HFF-Myc (cell line): ENCODE measurements around the gene FALEC.

Source experiments
- DNase-seq: peaks from one replicate; pipeline ENCODE4 v3.0.0-alpha.2; 2011; ENCODE audit warnings: low read depth; ENCODE audit errors: extremely low read depth
- H3K4me3 ChIP-seq: replicated peaks from 2 replicates; pipeline ENCODE4 v1.5.1; 2011; ENCODE audit warnings: low read depth, mild to moderate bottlenecking, control low read depth, low read length
- CTCF ChIP-seq: IDR thresholded peaks from 2 replicates; pipeline ENCODE4 v1.5.1; 2012; ENCODE audit warnings: mild to moderate bottlenecking, low read depth, low read length, control low read depth; ENCODE audit errors: missing control alignments

FALEC gene

GRCh38 chr1:150553392-150554085 lies 38.0 kb downstream of the FALEC start:
- no peak overlapping the region for H3K4me3 ChIP-seq
- no peak for DNase-seq

GRCh38 chr1:150554086-150554452 lies 38.5 kb downstream of the FALEC start:
- no peak overlapping the region for H3K4me3 ChIP-seq
- TF ChIP-seq CTCF: no peak
- DNase-seq: no peak

More at GRCh38 chr1:150553392-150554085, 38.0 kb downstream of the FALEC start:
- TF ChIP-seq CTCF: no peak

GRCh38 chr1:150555198-150555970 lies 39.8 kb downstream of the FALEC start:
- no peak for TF ChIP-seq CTCF
- no peak overlapping the region for H3K4me3 ChIP-seq
- no peak for DNase-seq

GRCh38 chr1:150555971-150556865 lies 40.7 kb downstream of the FALEC start:
- TF ChIP-seq CTCF: no peak
- no peak overlapping the region for H3K4me3 ChIP-seq
- no peak for DNase-seq

- TF ChIP-seq CTCF: no peak
- no peak for DNase-seq
- H3K4me3 ChIP-seq: no peak overlapping the region
Measured at GRCh38 chr1:150557065-150557600, 41.6 kb downstream of the FALEC start.

GRCh38 chr1:150557813-150558212 lies 42.3 kb downstream of the FALEC start:
- no peak for TF ChIP-seq CTCF
- no peak overlapping the region for H3K4me3 ChIP-seq
- no peak for DNase-seq
